NCI-H2107 treated with DMSO at 0.1 percent for 48 hours (cell line): ENCODE results near the gene MVP.
"Not testable (repeated sequence)": the region's sequence is repeated elsewhere in the genome, so short reads cannot be mapped to it uniquely, and the experiment has no call there.

Source experiments
- DNase-seq: peaks from one replicate; lab custom pipeline; 2025; ENCODE audit not compliant: unreplicated experiment; lab: John Stamatoyannopoulos, UW

Gene MVP

DNA sequence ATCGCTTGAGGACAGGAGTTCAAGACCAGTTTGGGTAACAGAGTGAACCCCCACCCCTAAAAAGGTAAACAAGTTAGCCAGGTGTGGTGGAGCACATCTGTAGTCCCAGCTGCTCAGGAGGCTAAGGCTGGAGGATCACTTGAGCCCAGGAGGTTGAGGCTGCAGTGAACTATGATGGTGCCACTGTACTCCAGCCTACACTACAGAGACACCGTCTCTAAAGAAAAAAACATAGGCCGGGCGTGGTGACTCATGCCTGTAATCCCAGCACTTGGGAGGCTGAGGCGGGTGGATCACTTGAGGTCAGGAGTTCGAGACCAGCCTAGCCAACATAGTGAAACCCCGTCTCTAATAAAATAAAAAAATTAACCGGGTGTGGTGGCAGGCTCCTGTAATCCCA is 48.8 kb downstream of the MVP start:
- not testable (repeated sequence) for DNase-seq

DNA sequence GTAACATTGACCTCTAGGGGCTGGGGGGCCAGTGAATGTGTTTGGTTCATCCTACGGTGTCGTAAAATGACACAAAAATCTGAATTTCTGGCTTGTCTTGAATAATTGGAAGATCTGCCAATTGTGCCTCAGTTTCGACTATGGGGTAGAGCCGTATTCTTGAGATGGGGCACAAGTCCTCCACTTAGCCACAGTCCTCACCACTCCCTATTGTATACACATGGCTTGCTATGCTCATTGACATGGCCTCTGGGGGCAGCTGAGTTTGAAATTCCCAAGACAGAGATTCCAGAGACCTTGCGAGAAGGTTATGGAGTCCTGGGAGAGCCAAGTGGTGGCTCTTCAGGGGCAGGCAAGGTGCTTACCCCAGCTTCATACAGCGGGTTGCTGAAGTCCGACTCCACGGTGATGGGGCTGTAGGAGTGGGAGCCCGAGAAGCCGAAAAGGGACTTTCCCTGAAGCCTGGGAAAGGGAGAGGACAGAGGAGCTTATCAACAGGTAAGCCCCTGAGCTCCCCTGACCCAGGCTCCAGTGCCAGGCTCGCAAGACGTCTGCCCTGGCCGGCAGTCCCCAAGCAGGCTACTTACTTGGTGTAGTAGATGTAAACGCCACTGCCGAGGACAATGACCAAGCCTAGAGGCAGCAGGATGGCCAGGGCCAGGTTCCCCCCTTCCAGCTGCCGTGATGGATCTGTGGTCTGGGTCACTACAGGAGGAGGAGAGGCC is 51.7 kb downstream of the MVP start:
- no peak for DNase-seq

DNA sequence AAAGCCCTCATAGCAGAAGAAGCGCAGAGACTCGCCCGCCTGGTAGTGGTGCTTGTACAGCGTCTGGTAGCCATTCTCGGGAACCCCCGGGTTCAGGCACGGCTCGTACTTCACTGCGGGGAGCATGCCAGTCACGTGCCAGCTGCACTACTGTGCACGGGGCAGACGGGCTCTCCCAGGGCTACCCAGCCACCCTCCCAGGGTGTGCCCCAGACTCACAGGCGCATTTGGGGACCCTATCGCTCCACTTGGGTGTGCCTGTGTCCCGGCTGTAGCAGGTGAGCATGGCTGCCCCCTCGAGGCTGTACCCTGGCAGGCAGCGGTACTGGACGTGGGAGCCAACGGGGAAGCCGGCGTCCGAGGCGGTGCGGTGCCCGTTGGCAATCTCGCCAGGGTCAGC is 53.1 kb downstream of the MVP start:
- no peak for DNase-seq

DNA sequence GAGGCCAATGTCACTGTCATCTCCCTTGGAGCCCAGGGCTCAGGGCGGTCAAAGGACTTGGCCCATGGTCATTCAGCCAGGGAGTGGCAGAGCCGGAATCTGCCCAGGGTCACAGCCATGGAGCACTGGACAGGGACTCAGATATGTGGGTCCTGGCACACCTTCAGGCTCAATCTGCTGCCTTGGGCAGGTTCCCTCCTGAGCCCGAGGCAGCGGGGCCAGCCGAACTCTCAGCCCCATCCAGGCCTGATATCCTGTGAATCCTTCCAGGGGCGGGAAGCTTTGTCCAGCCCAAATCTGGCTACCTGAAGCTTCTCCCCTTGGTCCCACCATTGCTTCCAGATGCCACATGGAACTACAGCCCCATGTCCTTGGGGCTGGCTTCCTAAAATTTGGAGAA is 54.9 kb downstream of the MVP start:
- no peak for DNase-seq

DNA sequence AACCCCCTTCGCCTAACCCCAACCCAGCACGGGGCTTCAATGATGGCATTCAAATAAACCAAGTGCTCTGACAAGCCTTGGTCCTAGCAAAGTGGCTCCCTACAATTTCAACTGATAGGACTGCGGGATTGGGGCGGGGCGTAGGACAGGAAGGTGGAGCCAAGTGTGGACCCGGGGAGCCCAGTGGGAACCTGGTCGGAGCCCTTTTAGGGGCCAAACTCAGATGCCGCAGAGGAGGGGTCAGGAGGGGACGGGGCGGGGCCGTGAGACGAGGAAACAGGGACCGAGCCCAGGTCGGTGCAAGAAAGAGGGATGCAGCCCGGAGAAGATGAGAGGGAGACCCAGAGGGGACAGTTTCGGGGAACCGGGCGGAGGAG is 55.9 kb downstream of the MVP start:
- no peak for DNase-seq

DNA sequence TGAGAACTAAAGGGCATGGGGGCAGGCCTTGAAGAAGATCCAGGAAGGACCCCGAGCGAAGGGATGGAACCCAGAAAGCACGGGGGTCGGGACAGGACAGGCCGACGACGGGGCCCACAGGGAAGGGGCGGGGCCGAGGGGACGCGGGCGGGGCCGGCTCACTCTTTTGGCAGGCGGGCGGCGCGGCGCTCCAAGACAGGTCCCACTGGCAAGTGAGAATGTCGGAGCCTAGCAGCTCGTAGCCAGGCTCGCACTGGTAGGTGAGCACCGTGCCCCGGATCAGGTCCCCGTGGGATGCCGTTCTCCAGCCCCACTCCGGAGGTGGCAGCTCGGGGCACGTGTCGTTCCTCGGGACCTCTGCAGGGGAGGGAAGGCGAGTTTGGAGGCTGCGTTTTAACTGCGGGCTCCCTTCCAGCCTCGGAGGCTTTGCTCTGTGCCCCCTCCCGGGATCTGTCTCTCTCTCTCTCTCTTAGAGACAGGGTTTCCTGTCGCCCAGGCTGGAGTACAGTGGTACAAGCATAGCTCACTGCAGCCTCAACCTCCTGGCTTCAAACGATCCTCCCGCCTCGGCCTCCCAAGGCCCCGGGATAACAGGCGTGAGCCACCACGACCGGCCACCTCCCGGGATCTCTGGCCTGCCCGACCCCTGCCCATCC is 56.5 kb downstream of the MVP start:
- no peak for DNase-seq

DNA sequence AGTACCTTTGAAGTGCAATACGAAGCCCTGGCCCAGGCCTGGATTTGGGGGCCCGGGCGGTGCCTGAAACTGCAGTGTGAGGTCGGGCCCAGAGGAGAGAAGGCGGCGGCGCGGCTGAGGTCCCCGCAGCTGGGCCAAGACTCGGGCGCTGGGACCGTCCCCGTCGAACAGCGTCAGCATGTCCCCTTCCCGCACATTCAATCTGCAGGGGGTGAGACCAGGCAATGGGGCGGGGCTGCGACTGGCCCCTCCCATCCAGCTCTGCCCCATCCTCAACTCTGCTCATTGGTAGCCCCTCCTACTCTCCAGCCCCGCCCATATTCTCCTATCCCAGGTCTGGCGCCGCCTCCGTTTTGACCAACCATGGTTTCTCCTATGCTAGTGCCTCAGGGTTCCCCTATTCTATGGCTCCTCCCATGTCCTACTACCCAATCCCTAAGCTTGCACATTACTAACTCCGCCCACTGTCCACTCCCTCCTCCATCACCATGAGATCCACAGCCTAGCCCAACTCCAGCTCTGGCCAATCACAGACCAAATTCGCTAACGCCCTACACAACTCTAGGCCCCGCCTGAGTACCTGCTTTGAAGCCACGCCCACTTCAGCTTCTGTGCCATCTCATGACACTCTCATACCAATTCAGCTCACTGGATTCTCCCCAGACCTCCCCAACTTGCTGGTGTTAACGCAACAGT is 57.2 kb downstream of the MVP start:
- DNase-seq, result no peak

DNA sequence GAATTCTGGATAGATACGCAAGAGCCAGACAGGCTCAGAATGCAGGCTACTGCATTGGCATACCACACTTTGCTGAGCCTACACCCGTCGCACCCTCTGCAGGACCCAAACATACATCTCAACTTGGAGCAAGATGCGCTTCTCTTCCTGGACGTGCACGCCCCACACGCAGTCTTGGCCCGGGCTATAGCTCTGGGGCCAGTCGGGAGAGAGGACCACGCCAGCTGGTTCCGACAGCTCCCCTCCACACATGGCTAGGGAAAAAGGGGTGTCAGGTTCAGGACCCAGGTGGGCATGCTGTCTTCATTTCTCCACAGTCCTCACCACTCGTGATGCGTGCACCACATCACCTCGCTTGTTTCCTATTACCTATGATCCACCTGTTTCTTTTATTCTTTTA is 57.9 kb downstream of the MVP start:
- DNase-seq, result no peak

DNA sequence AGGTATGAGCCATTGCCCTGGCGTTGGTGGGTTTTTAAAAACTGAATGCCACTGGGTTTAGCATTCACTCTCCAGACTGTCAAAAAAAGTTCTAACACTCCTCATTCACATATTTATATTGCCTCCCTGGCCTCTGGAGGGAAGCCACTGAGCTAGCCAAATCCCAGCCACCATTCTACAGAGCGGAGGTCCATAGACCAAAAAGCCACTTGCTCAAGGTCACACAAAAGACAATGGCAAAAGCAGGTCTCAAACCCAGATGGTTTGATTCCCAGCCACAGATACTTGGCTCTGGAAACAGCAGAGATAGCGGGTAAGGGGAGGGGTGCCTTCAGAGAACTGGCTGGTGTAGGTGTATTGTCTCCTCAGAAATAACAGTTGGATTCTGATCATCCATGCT is 60.8 kb downstream of the MVP start:
- DNase-seq, result no peak

DNA sequence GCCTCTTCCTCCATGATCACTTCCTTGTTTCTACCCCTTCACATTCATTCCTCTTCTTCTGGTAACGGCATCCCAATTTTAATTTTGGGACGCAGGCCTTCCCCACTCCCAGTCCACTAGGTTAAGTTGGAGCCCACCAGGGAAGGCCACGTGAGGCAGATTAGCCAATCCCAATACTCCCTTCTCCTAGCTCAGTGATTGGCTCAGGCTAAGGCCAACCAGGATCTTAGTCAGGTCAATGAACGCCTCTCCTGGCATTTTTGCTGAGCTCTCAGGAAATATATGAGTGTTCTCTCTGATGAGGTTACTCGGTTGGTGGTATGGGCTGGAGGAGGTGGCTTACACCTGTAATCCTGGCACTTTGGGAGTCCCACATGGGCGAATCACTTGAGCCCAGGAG is 63.7 kb downstream of the MVP start:
- no peak for DNase-seq

DNA sequence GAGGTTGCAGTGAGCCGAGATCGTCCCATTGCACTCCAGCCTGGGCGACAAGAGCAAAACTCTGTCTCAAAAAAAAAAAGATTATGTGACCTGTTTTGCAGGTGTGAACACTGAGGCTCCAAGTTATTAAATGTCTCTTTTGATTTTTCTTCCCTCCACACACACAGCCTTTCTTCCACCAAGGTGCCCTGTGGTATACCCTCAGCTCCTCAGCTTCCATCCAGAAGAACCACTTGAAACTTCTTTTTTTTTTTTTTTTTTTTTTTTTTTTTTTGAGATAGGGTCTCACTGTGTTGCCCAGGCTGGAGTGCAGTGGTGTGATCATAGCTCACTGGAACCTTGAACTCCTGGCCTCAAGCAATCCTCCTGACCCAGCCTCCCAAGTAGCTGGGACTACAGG is 69.1 kb downstream of the MVP start:
- DNase-seq, result not testable (repeated sequence)

DNA sequence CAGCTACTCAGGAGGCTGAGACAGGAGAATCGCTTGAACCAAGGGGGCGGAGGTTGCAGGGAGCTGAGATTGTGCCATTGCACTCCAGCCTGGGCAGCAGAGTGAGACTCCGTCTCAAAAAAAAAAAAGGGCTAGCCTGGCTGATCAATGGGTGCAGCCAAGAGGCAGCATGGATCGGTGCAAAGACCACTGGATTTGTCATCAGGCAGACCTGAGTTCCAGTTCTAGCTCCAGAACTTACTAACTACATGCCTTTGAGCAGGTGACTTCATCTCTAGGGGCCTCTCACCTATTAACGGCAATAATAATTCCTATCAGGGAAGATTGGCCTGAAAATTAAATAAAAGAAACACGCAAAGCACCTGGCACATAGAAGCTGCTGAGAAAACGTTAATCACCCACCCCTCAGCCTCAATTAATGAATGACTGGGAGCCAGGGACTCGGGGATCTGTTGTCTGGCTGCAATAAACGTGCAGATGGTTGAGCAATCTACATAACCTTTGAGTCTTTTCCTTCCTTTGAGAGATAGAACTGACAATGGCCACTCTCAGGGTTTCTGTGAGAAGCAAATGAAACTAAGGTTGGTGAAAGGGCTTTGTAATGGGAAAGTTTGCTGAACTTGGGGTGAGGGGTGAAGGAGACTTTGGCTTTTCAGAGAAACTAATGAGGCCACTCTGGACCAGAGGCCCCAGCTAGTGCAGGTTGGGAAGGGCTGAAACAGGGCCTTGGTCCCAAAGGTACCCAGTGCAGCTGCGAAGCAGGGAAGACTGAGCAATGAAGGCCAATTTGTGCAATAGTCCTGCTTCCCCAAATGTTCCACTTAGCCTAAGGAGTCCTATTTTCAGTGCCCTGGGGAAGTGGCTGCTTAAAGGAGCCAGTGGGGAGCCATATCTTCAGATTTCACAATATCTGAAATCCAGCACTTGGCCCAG is 71.5 kb downstream of the MVP start:
- DNase-seq, result no peak

DNA sequence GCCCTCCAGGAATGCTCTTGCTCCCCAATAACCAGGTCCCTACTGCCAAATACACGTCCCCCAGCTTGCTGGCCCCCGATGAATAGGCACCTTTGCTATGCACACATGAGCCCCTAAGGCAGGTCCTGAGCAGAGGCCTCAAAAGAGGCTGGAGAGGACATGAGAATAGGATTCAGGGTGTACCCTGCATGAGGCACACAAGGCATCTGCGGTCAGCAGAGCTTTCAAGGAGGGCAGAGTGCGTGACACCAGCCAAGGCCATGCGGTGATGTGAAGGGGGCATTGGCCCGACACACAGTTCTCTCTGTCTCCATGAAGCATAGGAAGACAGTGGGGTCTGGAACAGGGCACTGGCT is 72.2 kb downstream of the MVP start:
- DNase-seq, result no peak

DNA sequence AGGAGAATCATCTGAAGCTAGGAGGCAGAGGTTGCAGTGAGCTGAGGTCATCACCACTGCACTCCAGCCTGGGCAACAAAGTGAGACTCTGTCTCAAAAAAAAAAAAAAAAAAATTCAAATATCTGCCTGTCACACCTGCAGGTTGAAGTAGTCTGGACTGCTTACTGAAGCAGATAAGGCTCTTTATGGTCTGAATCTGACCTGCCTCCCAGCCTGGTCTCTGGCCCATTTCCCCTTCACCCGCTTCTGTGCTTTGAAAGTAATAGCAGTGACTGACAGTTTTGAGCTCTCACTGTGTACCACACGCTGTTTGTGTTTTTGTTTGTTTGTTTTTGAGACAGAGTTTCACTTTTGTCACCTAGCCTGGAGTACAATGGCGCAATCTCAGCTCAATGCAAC is 73.3 kb downstream of the MVP start:
- no peak for DNase-seq

DNA sequence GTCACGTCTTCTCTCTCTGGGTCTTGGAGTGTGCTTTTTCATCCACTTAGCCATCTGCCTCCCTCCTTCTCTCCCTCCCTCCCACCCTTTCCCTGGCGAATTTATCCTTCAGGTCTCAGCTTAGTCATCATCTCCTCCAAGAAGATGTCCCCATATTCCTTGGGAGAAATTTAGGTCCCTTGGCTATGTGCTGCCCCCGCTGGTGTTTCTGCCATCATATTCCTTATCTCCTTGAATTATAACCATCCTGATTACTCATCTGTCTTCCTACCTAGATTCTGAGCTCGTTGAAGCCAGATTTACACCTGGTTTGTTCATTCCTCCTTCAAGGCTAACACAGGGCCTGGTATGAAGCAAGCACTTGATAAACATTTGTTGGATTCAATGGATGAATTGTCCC is 74.1 kb downstream of the MVP start:
- DNase-seq, result no peak

DNA sequence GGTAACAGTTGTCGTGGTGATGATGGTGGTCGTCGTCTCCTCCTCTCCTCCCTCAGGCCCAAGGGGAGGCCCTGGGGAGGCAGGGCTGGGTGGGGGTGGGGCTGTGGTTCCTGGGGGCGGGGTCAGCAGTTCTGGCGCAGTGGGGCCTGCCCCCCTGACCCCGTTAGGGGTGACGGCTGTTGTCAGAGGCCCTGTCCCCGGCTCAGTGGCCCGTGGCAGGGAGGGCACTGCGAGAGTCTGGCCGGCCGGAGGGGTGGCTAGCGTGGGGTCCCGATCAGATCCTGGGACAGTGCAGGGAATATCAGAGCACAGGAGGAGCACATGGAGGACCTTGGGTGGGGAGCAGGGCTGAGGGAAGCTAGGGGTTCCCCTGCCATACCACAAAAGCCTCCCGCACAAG is 76.6 kb downstream of the MVP start:
- DNase-seq, result no peak

DNA sequence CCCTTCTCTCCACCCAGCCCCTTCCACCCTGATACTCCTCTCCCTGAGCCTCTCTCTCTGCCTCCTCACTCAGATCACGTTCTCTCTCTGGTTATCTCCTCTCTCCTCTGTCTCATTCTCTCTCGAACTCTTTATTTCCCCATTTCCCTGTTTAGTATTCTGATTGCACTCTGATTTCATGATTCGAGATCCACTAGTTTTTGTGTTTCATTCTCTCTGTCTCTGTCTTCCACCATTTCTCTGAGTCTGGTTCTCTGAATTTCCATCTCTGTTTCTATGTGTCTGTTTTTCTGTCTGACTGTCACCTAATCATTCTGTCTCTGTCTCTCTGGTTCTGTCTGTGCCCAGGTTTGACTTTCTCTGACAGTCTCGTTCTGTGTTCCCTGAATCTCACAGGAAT is 77.1 kb downstream of the MVP start:
- no peak for DNase-seq
